NCI-H748 treated with DMSO at 0.1 percent for 48 hours (cell line): ENCODE measurements around the gene LRRC56.

Source experiments
- DNase-seq: peaks from one replicate; lab custom pipeline; 2025; lab: John Stamatoyannopoulos, UW

Gene LRRC56

DNA sequence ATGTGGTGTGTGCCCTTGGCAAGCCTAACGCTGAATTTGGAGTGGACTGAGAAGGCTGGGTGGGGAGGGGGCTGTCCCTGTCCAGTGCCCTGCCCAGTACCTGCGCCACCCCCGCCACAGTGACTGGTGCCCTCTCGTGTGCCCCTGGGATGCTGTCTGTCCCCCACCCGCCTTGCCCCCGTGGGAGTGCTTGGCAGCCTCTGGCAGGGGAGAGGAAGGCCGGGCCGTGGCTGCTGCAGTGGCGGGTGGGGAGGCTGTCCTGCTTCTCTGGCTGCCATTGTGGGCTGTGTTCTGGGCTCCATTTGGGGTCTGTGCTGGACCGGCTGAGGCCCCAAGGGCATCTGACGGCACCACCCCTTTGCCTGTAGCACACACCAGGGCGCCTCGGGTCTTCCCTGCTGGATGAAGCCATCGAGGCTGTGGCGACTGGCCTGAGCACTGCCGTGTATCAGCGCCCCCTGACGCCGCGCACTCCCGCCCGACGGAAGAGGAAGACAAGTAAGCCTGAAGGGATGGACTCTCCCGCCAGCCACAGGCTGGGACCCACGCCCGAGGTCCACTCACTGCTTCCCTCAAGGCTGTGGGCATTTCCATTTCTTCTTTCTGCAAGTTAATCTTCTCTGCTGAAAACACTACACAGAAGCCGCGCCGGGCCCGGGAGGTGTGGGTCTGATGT, 60.8 kb downstream of the LRRC56 start:
- DNase-seq = no peak

DNA sequence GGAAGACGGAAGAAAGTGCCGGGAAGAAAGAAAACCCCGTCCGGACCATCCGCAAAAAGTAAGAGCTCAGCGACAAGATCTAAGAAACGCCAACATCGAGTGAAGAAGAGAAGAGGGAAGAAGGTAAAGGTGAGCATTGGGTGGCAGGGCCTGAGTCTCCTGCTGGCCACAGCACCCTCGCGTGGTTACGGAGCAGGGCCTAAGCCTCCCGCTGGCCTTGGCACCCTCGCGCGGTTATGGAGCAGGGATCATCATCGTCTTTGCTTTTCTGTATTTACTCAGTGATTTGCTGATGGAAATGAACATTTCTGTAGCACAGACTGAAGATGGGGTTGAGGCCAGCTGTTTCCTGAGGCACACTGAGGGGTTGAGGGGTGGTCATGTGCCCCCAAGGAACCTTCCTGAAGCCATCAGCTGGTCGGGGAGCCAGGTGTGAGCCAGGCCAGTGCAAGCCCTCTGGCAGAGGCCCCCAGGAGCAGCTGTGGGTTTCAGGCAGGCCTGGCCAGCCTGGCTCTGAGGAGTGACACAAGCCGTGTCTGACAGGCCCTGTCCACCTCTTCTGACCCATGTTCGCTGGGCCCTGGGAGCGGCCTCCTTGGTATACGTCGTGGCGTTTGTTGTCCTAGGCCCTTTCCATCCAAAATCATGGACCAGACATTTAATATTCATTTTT, 64.4 kb downstream of the LRRC56 start:
- no peak for DNase-seq

DNA sequence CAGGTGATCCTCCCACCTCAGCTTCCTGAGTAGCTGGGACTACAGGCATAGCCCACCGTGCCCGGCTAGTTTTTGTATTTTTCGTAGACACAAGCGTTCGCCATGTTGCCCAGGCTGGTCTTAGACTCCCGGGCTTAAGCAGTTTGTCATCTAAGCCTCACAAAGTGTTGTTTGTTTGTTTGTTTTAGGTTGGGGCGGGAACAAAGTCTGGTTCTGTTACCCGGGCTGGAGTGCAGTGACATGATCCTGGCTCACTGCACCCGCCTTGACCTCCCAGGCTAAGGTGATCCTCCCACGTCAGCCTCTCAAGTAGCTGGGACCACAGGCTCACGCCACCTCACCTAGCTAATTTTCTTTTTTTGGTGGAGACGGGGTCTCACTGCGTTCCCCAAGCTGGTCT, 65.8 kb downstream of the LRRC56 start:
- no peak for DNase-seq
